C4-2B (cell line): ENCODE data around the gene THRB.

ENCODE experiments used
- CTCF ChIP-seq: fragments of 450-650 bp; conservative IDR thresholded peaks from 2 replicates; pipeline ENCODE4 v1.5.1; 2017; ENCODE audit warnings: mild to moderate bottlenecking
- ZFX ChIP-seq: fragments of 450-650 bp; IDR thresholded peaks from 2 replicates; pipeline ENCODE4 v1.6.1; 2017

GRCh38 chr3:24181256-24181655 lies 313.4 kb downstream of the THRB start:
- TF ChIP-seq CTCF (no peak), ZFX (no peak)
